ENCODE results near the gene SOX15.

DNA sequence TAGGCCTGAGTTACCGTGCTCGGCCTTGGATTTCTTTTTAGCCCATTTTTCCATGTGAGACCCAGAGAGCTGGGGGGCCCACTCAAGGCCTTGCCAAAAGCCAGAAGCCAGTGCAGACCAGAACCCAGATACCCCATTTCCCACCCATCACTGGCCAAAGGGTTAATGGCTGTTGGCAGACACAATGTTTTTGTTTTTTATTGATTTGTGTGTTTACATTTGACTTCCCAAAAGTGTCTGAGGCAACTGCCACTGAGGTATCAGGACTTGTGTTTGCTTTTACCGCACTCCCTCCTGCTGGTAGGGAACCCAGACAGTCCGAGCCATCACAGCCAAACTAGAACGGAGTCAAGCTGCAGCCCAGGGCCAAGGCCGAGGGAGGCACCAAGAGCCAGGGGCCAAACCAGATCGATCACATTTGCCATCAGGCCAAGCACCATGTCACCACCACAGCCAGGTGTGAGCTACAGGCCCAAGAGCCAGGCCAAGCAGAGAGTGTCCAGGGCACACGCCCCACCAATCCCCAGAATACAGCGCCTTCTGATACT, 48.7 kb downstream of the SOX15 start:
- TF ChIP-seq, protein P1, sequence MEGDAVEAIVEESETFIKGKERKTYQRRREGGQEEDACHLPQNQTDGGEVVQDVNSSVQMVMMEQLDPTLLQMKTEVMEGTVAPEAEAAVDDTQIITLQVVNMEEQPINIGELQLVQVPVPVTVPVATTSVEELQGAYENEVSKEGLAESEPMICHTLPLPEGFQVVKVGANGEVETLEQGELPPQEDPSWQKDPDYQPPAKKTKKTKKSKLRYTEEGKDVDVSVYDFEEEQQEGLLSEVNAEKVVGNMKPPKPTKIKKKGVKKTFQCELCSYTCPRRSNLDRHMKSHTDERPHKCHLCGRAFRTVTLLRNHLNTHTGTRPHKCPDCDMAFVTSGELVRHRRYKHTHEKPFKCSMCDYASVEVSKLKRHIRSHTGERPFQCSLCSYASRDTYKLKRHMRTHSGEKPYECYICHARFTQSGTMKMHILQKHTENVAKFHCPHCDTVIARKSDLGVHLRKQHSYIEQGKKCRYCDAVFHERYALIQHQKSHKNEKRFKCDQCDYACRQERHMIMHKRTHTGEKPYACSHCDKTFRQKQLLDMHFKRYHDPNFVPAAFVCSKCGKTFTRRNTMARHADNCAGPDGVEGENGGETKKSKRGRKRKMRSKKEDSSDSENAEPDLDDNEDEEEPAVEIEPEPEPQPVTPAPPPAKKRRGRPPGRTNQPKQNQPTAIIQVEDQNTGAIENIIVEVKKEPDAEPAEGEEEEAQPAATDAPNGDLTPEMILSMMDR (IDR thresholded peaks at IDR 0.05) = no peak
- no peak for TF ChIP-seq ZFX (IDR thresholded peaks at IDR 0.05; ENCODE audit: borderline replicate concordance)

Data from 22Rv1 (cell line).